Neural progenitor cell (in vitro differentiated cells): ENCODE measurements around the gene STN1. TPM values are rescaled to one million over a fixed set of nuclear protein-coding genes. Genes with fewer than 3 reads are reported as not detected.

Experiments
- DNase-seq: peaks from one replicate; pipeline ENCODE4 v3.0.0-alpha.2; 2016; ENCODE audit warnings: low spot score
- H2AFZ ChIP-seq: fragments of 200-600 bp; sonication (generic); replicated peaks from 2 replicates; pipeline ENCODE4 v1.6.1; 2016; ENCODE audit warnings: antibody characterized with exemption
- H3F3A ChIP-seq: fragments of 200-600 bp; sonication (generic); 2 replicates; pipeline ENCODE4 v1.6.1; 2016; ENCODE audit warnings: antibody characterized with exemption, low read depth
- H3K27ac ChIP-seq: fragments of 200-600 bp; sonication (generic); 2 replicates; pipeline ENCODE4 v1.5.1; 2016; ENCODE audit warnings: mild to moderate bottlenecking
- H3K27me3 ChIP-seq: fragments of 200-600 bp; sonication (generic); 2 replicates; pipeline ENCODE4 v1.6.1; 2016; ENCODE audit warnings: mild to moderate bottlenecking, moderate library complexity
- H3K36me3 ChIP-seq: fragments of 200-600 bp; sonication (generic); 2 replicates; pipeline ENCODE4 v1.5.1; 2016
- H3K4me1 ChIP-seq: fragments of 200-600 bp; sonication (generic); 2 replicates; pipeline ENCODE4 v1.6.1; 2016; ENCODE audit warnings: mixed run types
- H3K4me2 ChIP-seq: fragments of 200-600 bp; sonication (generic); 2 replicates; pipeline ENCODE4 v1.6.1; 2016
- H3K4me3 ChIP-seq: fragments of 200-600 bp; sonication (generic); 2 replicates; pipeline ENCODE4 v1.5.1; 2016
- H3K79me2 ChIP-seq: fragments of 200-600 bp; sonication (generic); 2 replicates; pipeline ENCODE4 v1.6.1; 2016; ENCODE audit warnings: low read depth
- H3K9ac ChIP-seq: fragments of 200-600 bp; sonication (generic); 2 replicates; pipeline ENCODE4 v1.6.1; 2016
- H3K9me3 ChIP-seq: fragments of 200-600 bp; sonication (generic); 2 replicates; pipeline ENCODE4 v1.5.1; 2016; ENCODE audit warnings: low read depth
- H4K20me1 ChIP-seq: fragments of 200-600 bp; sonication (generic); 2 replicates; pipeline ENCODE4 v1.6.1; 2016; ENCODE audit warnings: low read depth
- H3K27ac Mint-ChIP-seq: 3 replicates; pipeline ENCODE4 v1.8.0; 2021; ENCODE audit warnings: mixed read lengths
- H3K27me3 Mint-ChIP-seq: 2 replicates; pipeline ENCODE4 v1.8.0; 2022; ENCODE audit warnings: low read depth, mild to moderate bottlenecking, inconsistent platforms, moderate library complexity, mixed read lengths; ENCODE audit not compliant: insufficient read depth
- H3K36me3 Mint-ChIP-seq: 3 replicates; pipeline ENCODE4 v1.8.0; 2021; ENCODE audit warnings: mixed read lengths
- H3K4me1 Mint-ChIP-seq: 3 replicates; pipeline ENCODE4 v1.8.0; 2021; ENCODE audit warnings: mixed read lengths
- H3K4me3 Mint-ChIP-seq: 3 replicates; pipeline ENCODE4 v1.8.0; 2021; ENCODE audit warnings: mild to moderate bottlenecking, moderate library complexity, mixed read lengths
- H3K9me3 Mint-ChIP-seq: 3 replicates; pipeline ENCODE4 v1.8.0; 2020; ENCODE audit warnings: mixed read lengths
- EZH2 ChIP-seq: fragments of 200-600 bp; sonication (generic); IDR thresholded peaks from 2 replicates; pipeline ENCODE4 v1.6.1; 2017; ENCODE audit warnings: antibody characterized with exemption, mild to moderate bottlenecking, moderate library complexity
- EZH2phosphoT487 ChIP-seq: fragments of 200-600 bp; sonication (generic); IDR thresholded peaks from 2 replicates; pipeline ENCODE4 v1.6.1; 2017; ENCODE audit warnings: antibody characterized with exemption
- total RNA-seq: library from RNA; depleted of rRNA; stranded (reverse); fragments of >200 nt; gene quantifications from 2 replicates; pipeline ENCODE4 v1.2.3, GENCODE V29; 2015; ENCODE audit warnings: low replicate concordance
- TF ChIP-seq, protein P1 (sequence below): fragments of 200-600 bp; sonication (generic); IDR thresholded peaks from 2 replicates; pipeline ENCODE4 v1.5.1; 2017; ENCODE audit warnings: antibody characterized with exemption, mild to moderate bottlenecking

Gene STN1
- total RNA-seq, 1 donor from 2014 or later = 32.0 TPM

DNA sequence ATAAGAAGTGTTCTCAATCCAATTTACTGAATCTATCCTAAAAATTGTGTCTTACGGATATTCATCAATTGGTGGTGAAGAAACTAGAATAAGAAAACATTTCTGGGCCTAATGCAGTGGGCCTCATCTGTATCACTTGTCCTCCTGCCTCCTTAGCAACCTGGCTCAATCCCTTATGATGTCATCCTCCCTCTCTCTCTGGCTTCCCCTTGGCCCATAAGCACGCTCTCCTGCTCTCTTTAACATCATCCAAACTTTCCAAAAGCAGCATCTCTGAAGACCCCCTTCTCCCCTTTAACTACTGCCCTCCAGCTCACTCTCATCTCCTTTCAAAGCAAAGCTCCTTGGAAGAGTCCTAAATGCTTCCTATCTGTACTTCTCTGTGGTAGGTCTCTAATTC lies 4.7 kb upstream of the STN1 start:
- Mint-ChIP-seq H3K27me3 (peaks cover 3% of the 10 kb centered on the region), H3K4me1 (peaks cover 8% of the 10 kb centered on the region), H3K4me3 (no peak overlapping the region), H3K9me3 (no peaks in the 10 kb centered on the region), H3K27ac (no peak overlapping the region), H3K36me3 (no peaks in the 10 kb centered on the region)
- peaks cover 11% of the 10 kb centered on the region for H3F3A ChIP-seq
- no peaks in the 10 kb centered on the region for H4K20me1 ChIP-seq
- TF ChIP-seq EZH2 = no peak
- no peak for TF ChIP-seq EZH2phosphoT487
- TF ChIP-seq, protein P1, sequence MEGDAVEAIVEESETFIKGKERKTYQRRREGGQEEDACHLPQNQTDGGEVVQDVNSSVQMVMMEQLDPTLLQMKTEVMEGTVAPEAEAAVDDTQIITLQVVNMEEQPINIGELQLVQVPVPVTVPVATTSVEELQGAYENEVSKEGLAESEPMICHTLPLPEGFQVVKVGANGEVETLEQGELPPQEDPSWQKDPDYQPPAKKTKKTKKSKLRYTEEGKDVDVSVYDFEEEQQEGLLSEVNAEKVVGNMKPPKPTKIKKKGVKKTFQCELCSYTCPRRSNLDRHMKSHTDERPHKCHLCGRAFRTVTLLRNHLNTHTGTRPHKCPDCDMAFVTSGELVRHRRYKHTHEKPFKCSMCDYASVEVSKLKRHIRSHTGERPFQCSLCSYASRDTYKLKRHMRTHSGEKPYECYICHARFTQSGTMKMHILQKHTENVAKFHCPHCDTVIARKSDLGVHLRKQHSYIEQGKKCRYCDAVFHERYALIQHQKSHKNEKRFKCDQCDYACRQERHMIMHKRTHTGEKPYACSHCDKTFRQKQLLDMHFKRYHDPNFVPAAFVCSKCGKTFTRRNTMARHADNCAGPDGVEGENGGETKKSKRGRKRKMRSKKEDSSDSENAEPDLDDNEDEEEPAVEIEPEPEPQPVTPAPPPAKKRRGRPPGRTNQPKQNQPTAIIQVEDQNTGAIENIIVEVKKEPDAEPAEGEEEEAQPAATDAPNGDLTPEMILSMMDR = no peak
- H3K36me3 ChIP-seq = no peaks in the 10 kb centered on the region
- no peak overlapping the region for H3K9ac ChIP-seq
- no peak overlapping the region for H2AFZ ChIP-seq
- H3K4me1 ChIP-seq = peaks cover 11% of the 10 kb centered on the region
- H3K27me3 ChIP-seq = no peaks in the 10 kb centered on the region
- H3K4me3 ChIP-seq = no peak overlapping the region
- H3K79me2 ChIP-seq = no peaks in the 10 kb centered on the region
- H3K9me3 ChIP-seq = no peaks in the 10 kb centered on the region
- H3K4me2 ChIP-seq = no peak overlapping the region
- H3K27ac ChIP-seq = no peak overlapping the region
- no peak for DNase-seq

- H2AFZ ChIP-seq = peak overlapping the region; percentile 98
- H3K79me2 ChIP-seq = peaks cover 2% of the 10 kb centered on the region
- Mint-ChIP-seq H3K27me3 (peaks cover 3% of the 10 kb centered on the region), H3K27ac (no peak overlapping the region), H3K36me3 (no peaks in the 10 kb centered on the region), H3K4me3 (no peak overlapping the region), H3K4me1 (peaks cover 11% of the 10 kb centered on the region), H3K9me3 (no peaks in the 10 kb centered on the region)
- no peaks in the 10 kb centered on the region for H3K27me3 ChIP-seq
- no peak overlapping the region for H3K4me2 ChIP-seq
- peak; percentile 60 for DNase-seq
- H3K4me1 ChIP-seq = peaks cover 19% of the 10 kb centered on the region
- TF ChIP-seq EZH2 = no peak
- TF ChIP-seq, protein P1 = peak; percentile 21
- H3K27ac ChIP-seq = no peak overlapping the region
- no peak overlapping the region for H3K9ac ChIP-seq
- no peaks in the 10 kb centered on the region for H3K9me3 ChIP-seq
- no peaks in the 10 kb centered on the region for H4K20me1 ChIP-seq
- H3F3A ChIP-seq = peaks cover 20% of the 10 kb centered on the region
- no peaks in the 10 kb centered on the region for H3K36me3 ChIP-seq
- no peak overlapping the region for H3K4me3 ChIP-seq
Observed at GRCh38 chr10:103921750-103922195, 3.8 kb upstream of the STN1 start.

- Histone ChIP-seq H3K4me3 (no peak overlapping the region), H3K27ac (no peak overlapping the region), H3K36me3 (no peaks in the 10 kb centered on the region), H2AFZ (peak overlapping the region; percentile 98), H3K9me3 (no peaks in the 10 kb centered on the region), H3K4me1 (peaks cover 24% of the 10 kb centered on the region), H3K27me3 (no peaks in the 10 kb centered on the region), H3K4me2 (no peak overlapping the region), H3F3A (peaks cover 20% of the 10 kb centered on the region), H4K20me1 (no peaks in the 10 kb centered on the region), H3K79me2 (peaks cover 7% of the 10 kb centered on the region), H3K9ac (no peak overlapping the region)
- no peak for DNase-seq
- Mint-ChIP-seq H3K36me3 (peaks cover under 1% of the 10 kb centered on the region), H3K4me3 (no peak overlapping the region), H3K27ac (no peak overlapping the region), H3K27me3 (peaks cover 3% of the 10 kb centered on the region), H3K4me1 (peaks cover 17% of the 10 kb centered on the region), H3K9me3 (no peaks in the 10 kb centered on the region)
- TF ChIP-seq EZH2 = no peak
- TF ChIP-seq, protein P1 = no peak
- no peak for TF ChIP-seq EZH2phosphoT487
Observed at GRCh38 chr10:103921248-103921647, 3.3 kb upstream of the STN1 start.
